Measurements from ENCODE around the gene MYH14.
A peak's percentile ranks its signal among the peaks of the same experiment; 100 is the strongest.

MYH14 gene

GRCh38 chr19:50300814-50301606 lies 97.6 kb downstream of the MYH14 start:
- no peaks in the 10 kb centered on the region for H3K36me3 ChIP-seq (ENCODE audit: insufficient read depth, low read length)
- peaks cover 10% of the 10 kb centered on the region for H3K4me1 ChIP-seq (ENCODE audit: control insufficient read depth, insufficient read depth, low read length)
- no peaks in the 10 kb centered on the region for H3K9me3 ChIP-seq (replicated peaks; ENCODE audit: low read length)
- H3K27me3 ChIP-seq (ENCODE audit: control insufficient read depth, insufficient read depth, low read length), result no peaks in the 10 kb centered on the region
- H3K4me2 ChIP-seq (ENCODE audit: low read length), result peak overlapping the region; percentile 35
- H3K9ac ChIP-seq (ENCODE audit: low read depth, low read length), result no peak overlapping the region
- no peak overlapping the region for H3K4me3 ChIP-seq (ENCODE audit: low read length)

DNA sequence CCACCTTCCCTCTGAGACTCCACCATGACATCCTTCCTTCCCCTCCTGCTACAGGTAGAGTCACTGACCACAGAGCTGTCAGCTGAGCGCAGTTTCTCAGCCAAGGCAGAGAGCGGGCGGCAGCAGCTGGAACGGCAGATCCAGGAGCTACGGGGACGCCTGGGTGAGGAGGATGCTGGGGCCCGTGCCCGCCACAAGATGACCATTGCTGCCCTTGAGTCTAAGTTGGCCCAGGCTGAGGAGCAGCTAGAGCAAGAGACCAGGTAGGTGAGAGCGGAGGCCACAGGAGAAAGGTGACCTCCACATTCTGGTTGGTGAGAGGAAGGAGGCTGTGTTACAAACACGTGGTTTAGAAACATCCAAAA lies 98.2 kb downstream of the MYH14 start:
- Histone ChIP-seq H3K36me3 (ENCODE audit: insufficient read depth, low read length) (no peaks in the 10 kb centered on the region), H3K9me3 (replicated peaks; ENCODE audit: low read length) (no peaks in the 10 kb centered on the region), H3K4me1 (ENCODE audit: control insufficient read depth, insufficient read depth, low read length) (peaks cover 10% of the 10 kb centered on the region), H3K27me3 (ENCODE audit: control insufficient read depth, insufficient read depth, low read length) (no peaks in the 10 kb centered on the region), H3K4me3 (ENCODE audit: low read length) (no peak overlapping the region), H3K9ac (ENCODE audit: low read depth, low read length) (no peak overlapping the region), H3K4me2 (ENCODE audit: low read length) (no peak overlapping the region)

GRCh38 chr19:50303558-50303957 lies 100.1 kb downstream of the MYH14 start:
- Histone ChIP-seq H3K4me2 (ENCODE audit: low read length) (no peak overlapping the region), H3K9ac (ENCODE audit: low read depth, low read length) (no peak overlapping the region), H3K9me3 (replicated peaks; ENCODE audit: low read length) (no peaks in the 10 kb centered on the region), H3K36me3 (ENCODE audit: insufficient read depth, low read length) (no peaks in the 10 kb centered on the region), H3K27me3 (ENCODE audit: control insufficient read depth, insufficient read depth, low read length) (no peaks in the 10 kb centered on the region), H3K4me3 (ENCODE audit: low read length) (no peak overlapping the region), H3K4me1 (ENCODE audit: control insufficient read depth, insufficient read depth, low read length) (peaks cover 10% of the 10 kb centered on the region)

- Histone ChIP-seq H3K4me1 (ENCODE audit: control insufficient read depth, insufficient read depth, low read length) (no peaks in the 10 kb centered on the region), H3K27me3 (ENCODE audit: control insufficient read depth, insufficient read depth, low read length) (peaks cover 20% of the 10 kb centered on the region), H3K9ac (ENCODE audit: low read depth, low read length) (no peak overlapping the region), H3K36me3 (ENCODE audit: insufficient read depth, low read length) (no peaks in the 10 kb centered on the region), H3K4me2 (ENCODE audit: low read length) (no peak overlapping the region), H3K9me3 (replicated peaks; ENCODE audit: low read length) (no peaks in the 10 kb centered on the region), H3K4me3 (ENCODE audit: low read length) (no peak overlapping the region)
Observed at GRCh38 chr19:50308991-50309390, 105.6 kb downstream of the MYH14 start.

GRCh38 chr19:50309396-50310125 lies 106.1 kb downstream of the MYH14 start:
- H3K9me3 ChIP-seq (replicated peaks; ENCODE audit: low read length), result no peaks in the 10 kb centered on the region
- H3K27me3 ChIP-seq (ENCODE audit: control insufficient read depth, insufficient read depth, low read length), result peaks cover 23% of the 10 kb centered on the region
- H3K4me3 ChIP-seq (ENCODE audit: low read length), result no peak overlapping the region

GRCh38 chr19:50310759-50311465 lies 107.5 kb downstream of the MYH14 start:
- H3K4me3 ChIP-seq (ENCODE audit: low read length), result no peak overlapping the region
- H3K36me3 ChIP-seq (ENCODE audit: insufficient read depth, low read length), result no peaks in the 10 kb centered on the region
- no peak overlapping the region for H3K9ac ChIP-seq (ENCODE audit: low read depth, low read length)
- H3K9me3 ChIP-seq (replicated peaks; ENCODE audit: low read length), result no peaks in the 10 kb centered on the region
- no peak overlapping the region for H3K4me2 ChIP-seq (ENCODE audit: low read length)
- peaks cover 23% of the 10 kb centered on the region for H3K27me3 ChIP-seq (ENCODE audit: control insufficient read depth, insufficient read depth, low read length)
- no peaks in the 10 kb centered on the region for H3K4me1 ChIP-seq (ENCODE audit: control insufficient read depth, insufficient read depth, low read length)

More at GRCh38 chr19:50309396-50310125, 106.1 kb downstream of the MYH14 start:
- Histone ChIP-seq H3K36me3 (ENCODE audit: insufficient read depth, low read length) (no peaks in the 10 kb centered on the region), H3K9ac (ENCODE audit: low read depth, low read length) (no peak overlapping the region), H3K4me1 (ENCODE audit: control insufficient read depth, insufficient read depth, low read length) (no peaks in the 10 kb centered on the region), H3K4me2 (ENCODE audit: low read length) (no peak overlapping the region)

- H3K27me3 ChIP-seq (ENCODE audit: control insufficient read depth, insufficient read depth, low read length), result peaks cover 23% of the 10 kb centered on the region
- H3K4me1 ChIP-seq (ENCODE audit: control insufficient read depth, insufficient read depth, low read length), result no peaks in the 10 kb centered on the region
- no peak overlapping the region for H3K9ac ChIP-seq (ENCODE audit: low read depth, low read length)
- H3K4me2 ChIP-seq (ENCODE audit: low read length), result no peak overlapping the region
- H3K4me3 ChIP-seq (ENCODE audit: low read length), result no peak overlapping the region
- no peaks in the 10 kb centered on the region for H3K36me3 ChIP-seq (ENCODE audit: insufficient read depth, low read length)
- no peaks in the 10 kb centered on the region for H3K9me3 ChIP-seq (replicated peaks; ENCODE audit: low read length)
Observed at GRCh38 chr19:50311723-50312635, 108.6 kb downstream of the MYH14 start.

- Histone ChIP-seq H3K27me3 (ENCODE audit: control insufficient read depth, insufficient read depth, low read length) (peaks cover 23% of the 10 kb centered on the region), H3K36me3 (ENCODE audit: insufficient read depth, low read length) (no peaks in the 10 kb centered on the region), H3K4me3 (ENCODE audit: low read length) (no peak overlapping the region), H3K9ac (ENCODE audit: low read depth, low read length) (no peak overlapping the region), H3K9me3 (replicated peaks; ENCODE audit: low read length) (no peaks in the 10 kb centered on the region), H3K4me1 (ENCODE audit: control insufficient read depth, insufficient read depth, low read length) (no peaks in the 10 kb centered on the region), H3K4me2 (ENCODE audit: low read length) (no peak overlapping the region)
Observed at GRCh38 chr19:50312967-50313811, 109.8 kb downstream of the MYH14 start.

GRCh38 chr19:50313812-50314536 lies 110.6 kb downstream of the MYH14 start:
- peaks cover 23% of the 10 kb centered on the region for H3K27me3 ChIP-seq (ENCODE audit: control insufficient read depth, insufficient read depth, low read length)

More at GRCh38 chr19:50313812-50314536, 110.6 kb downstream of the MYH14 start:
- no peaks in the 10 kb centered on the region for H3K36me3 ChIP-seq (ENCODE audit: insufficient read depth, low read length)
- H3K9ac ChIP-seq (ENCODE audit: low read depth, low read length), result no peak overlapping the region
- H3K4me3 ChIP-seq (ENCODE audit: low read length), result no peak overlapping the region
- no peaks in the 10 kb centered on the region for H3K4me1 ChIP-seq (ENCODE audit: control insufficient read depth, insufficient read depth, low read length)
- H3K4me2 ChIP-seq (ENCODE audit: low read length), result no peak overlapping the region
- no peaks in the 10 kb centered on the region for H3K9me3 ChIP-seq (replicated peaks; ENCODE audit: low read length)
